Measurements from ENCODE around the gene LZTS2.

DNA sequence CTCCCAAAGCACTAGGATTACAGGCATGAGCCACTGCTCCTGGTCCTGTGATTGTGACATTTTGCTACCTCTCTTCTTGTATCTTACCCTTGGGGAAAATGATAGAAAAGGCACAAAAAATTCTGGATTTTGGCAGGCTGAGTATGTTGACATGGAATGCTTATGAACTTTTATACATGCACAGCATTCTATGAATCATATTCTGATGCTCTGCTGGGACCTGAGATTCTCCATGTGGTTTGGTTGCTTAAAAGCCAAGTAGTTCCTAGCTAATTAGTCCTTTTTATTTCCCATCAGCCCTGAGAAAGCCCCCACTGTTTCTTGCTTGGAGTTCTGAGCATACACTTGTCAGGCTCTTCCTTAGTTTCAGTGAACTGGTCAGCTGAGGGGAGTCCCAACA lies 53.9 kb downstream of the LZTS2 start:
- TF ChIP-seq, protein P1, sequence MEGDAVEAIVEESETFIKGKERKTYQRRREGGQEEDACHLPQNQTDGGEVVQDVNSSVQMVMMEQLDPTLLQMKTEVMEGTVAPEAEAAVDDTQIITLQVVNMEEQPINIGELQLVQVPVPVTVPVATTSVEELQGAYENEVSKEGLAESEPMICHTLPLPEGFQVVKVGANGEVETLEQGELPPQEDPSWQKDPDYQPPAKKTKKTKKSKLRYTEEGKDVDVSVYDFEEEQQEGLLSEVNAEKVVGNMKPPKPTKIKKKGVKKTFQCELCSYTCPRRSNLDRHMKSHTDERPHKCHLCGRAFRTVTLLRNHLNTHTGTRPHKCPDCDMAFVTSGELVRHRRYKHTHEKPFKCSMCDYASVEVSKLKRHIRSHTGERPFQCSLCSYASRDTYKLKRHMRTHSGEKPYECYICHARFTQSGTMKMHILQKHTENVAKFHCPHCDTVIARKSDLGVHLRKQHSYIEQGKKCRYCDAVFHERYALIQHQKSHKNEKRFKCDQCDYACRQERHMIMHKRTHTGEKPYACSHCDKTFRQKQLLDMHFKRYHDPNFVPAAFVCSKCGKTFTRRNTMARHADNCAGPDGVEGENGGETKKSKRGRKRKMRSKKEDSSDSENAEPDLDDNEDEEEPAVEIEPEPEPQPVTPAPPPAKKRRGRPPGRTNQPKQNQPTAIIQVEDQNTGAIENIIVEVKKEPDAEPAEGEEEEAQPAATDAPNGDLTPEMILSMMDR (IDR thresholded peaks at IDR 0.05) = no peak
- TF ChIP-seq POLR2AphosphoS5 (IDR thresholded peaks at IDR 0.05) (no peak), POLR2A (IDR thresholded peaks at IDR 0.05) (no peak)
